ENCODE measurements around the gene MORN1. TPM values are rescaled to one million over a fixed set of nuclear protein-coding genes. Genes with fewer than 3 reads are reported as not detected.

Gene MORN1
- total and polyA plus RNA-seq, 9 of the 15 experiments (the other 6 are each of a cell fraction or from before 2014, with no cell fraction given), result 0.24 to 9.3 (median 4.2) TPM

DNA sequence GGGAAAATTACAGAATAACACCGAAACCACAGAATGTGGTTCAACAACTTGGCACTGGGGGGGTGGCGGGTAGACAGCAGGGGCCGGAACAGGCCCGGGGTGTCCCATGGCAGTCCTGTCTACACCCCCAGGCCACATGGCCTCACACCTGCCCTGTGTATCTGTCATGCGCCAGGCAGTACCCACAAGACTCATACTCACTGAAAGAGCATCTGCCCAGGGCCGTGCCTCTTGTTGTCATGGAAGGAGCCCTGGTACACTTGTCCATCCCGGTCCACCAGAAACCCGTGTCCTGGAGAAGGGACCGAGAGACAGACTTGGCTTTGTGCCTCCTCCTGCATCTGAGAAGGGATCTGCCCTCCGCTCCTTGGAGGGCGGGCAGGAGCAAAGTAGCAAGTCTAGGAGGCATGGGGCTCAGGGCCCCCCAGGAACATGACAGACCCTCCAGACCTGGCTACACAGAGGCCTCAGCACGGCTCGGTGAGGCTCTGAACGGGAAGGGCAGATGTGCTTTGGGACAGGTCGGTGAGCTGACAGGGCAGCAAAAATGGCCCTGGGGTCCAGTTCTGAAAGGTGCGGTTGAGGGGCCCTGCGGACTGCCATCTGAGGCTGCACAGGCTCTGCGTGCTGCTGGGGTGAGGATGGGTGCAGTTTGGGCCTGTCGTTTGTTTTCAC is 5.6 kb downstream of the MORN1 start:
- Histone ChIP-seq H3K27me3 (ENCODE audit: control insufficient read depth in 2 of 2, insufficient read depth in 2 of 2, low read length in 2 of 2) (peaks cover 0 to 11% of the 10 kb centered on the region in 2 experiments; a peak in 2 of 5 replicates), H3K79me2 (ENCODE audit: control insufficient read depth, insufficient read depth, low read length) (peaks cover 10% of the 10 kb centered on the region; the same call in 2 of the 3 replicates), H3K4me3 (no peak overlapping the region), H4K20me1 (replicated peaks; ENCODE audit: control insufficient read depth, insufficient read depth, low read length) (peaks cover 15% of the 10 kb centered on the region), H3K4me2 (ENCODE audit: insufficient read depth, low read length) (no peak overlapping the region), H3K9me1 (ENCODE audit: control insufficient read depth, insufficient read depth, low read length) (peaks cover 4% of the 10 kb centered on the region), H3K9ac (ENCODE audit: insufficient read depth in 1 of 2, low read depth in 2 of 2, low read length in 2 of 2) (peak overlapping the region in 1 of 2 experiments; percentile 69; a peak in 1 of 4 replicates), H3K4me1 (replicated peaks in 1 of 2; ENCODE audit: control insufficient read depth in 2 of 2, insufficient read depth in 2 of 2, low read length in 2 of 2) (peaks cover 9 to 48% of the 10 kb centered on the region in 2 experiments), H3K9me3 (replicated peaks; ENCODE audit: control insufficient read depth, insufficient read depth, low read depth, low read length) (no peaks in the 10 kb centered on the region), H3K27ac (ENCODE audit: extremely low read depth, low read depth, low read length) (no peak overlapping the region), H3K36me3 (ENCODE audit: control insufficient read depth, insufficient read depth, low read length) (peaks cover 7% of the 10 kb centered on the region; the same call in 1 of the 3 replicates), H2AFZ (ENCODE audit: low read depth, low read length) (no peak overlapping the region)
- FAIRE-seq (no peak), ATAC-seq (no peak), DNase-seq (ENCODE audit: extremely low read depth in 1 of 4, low spot score in 3 of 4) (no peak)
- in situ Hi-C loops (cut with MboI), result no loop called here
- 65% methylated on average over 19 of the region's 19 CpGs for WGBS (ENCODE audit: insufficient coverage, low coverage, missing lambda C conversion rate)
- POLR2A ChIA-PET, result interaction anchor here (0.6 to 1.2 kb wide), 2 partner anchors 210 to 252 kb away, joined by 3 read pairs; no protein-coding TSS in a partner anchor
- no TSS peak for BruUV-seq (replicated peaks)
- CTCF ChIA-PET (ENCODE audit: low intra/inter-chr PET ratio), result no interaction called here
- intact Hi-C loops (cut with micrococcal nuclease), result no loop called here
- TF ChIP-seq RBM34 (IDR thresholded peaks at IDR 0.05; ENCODE audit: borderline replicate concordance, insufficient read depth, low read length), result no peak
- no peak for TF ChIP-seq ZBTB17 (CRISPR knock-in tag; IDR thresholded peaks at IDR 0.05)
- TF ChIP-seq, protein P1, sequence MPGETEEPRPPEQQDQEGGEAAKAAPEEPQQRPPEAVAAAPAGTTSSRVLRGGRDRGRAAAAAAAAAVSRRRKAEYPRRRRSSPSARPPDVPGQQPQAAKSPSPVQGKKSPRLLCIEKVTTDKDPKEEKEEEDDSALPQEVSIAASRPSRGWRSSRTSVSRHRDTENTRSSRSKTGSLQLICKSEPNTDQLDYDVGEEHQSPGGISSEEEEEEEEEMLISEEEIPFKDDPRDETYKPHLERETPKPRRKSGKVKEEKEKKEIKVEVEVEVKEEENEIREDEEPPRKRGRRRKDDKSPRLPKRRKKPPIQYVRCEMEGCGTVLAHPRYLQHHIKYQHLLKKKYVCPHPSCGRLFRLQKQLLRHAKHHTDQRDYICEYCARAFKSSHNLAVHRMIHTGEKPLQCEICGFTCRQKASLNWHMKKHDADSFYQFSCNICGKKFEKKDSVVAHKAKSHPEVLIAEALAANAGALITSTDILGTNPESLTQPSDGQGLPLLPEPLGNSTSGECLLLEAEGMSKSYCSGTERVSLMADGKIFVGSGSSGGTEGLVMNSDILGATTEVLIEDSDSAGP (CRISPR knock-in tag; IDR thresholded peaks at IDR 0.05), result no peak
- TF ChIP-seq KLF1 (tag; IDR thresholded peaks at IDR 0.05), result no peak
- TF ChIP-seq, protein P2, sequence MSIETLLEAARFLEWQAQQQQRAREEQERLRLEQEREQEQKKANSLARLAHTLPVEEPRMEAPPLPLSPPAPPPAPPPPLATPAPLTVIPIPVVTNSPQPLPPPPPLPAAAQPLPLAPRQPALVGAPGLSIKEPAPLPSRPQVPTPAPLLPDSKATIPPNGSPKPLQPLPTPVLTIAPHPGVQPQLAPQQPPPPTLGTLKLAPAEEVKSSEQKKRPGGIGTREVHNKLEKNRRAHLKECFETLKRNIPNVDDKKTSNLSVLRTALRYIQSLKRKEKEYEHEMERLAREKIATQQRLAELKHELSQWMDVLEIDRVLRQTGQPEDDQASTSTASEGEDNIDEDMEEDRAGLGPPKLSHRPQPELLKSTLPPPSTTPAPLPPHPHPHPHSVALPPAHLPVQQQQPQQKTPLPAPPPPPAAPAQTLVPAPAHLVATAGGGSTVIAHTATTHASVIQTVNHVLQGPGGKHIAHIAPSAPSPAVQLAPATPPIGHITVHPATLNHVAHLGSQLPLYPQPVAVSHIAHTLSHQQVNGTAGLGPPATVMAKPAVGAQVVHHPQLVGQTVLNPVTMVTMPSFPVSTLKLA (conservative IDR thresholded peaks at IDR 0.05), result no peak
- TF ChIP-seq BRCA1 (IDR thresholded peaks at IDR 0.05), result no peak
- no peak for TF ChIP-seq BRCA1 (CRISPR knock-in tag; IDR thresholded peaks at IDR 0.05)
- TF ChIP-seq POLR2H (tag; IDR thresholded peaks at IDR 0.05; ENCODE audit: low read depth), result no peak
- TF ChIP-seq, protein P3, sequence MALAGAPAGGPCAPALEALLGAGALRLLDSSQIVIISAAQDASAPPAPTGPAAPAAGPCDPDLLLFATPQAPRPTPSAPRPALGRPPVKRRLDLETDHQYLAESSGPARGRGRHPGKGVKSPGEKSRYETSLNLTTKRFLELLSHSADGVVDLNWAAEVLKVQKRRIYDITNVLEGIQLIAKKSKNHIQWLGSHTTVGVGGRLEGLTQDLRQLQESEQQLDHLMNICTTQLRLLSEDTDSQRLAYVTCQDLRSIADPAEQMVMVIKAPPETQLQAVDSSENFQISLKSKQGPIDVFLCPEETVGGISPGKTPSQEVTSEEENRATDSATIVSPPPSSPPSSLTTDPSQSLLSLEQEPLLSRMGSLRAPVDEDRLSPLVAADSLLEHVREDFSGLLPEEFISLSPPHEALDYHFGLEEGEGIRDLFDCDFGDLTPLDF (CRISPR knock-in tag; IDR thresholded peaks at IDR 0.05), result no peak
- TF ChIP-seq ZNF217 (CRISPR knock-in tag; IDR thresholded peaks at IDR 0.05), result no peak
- TF ChIP-seq, protein P4, sequence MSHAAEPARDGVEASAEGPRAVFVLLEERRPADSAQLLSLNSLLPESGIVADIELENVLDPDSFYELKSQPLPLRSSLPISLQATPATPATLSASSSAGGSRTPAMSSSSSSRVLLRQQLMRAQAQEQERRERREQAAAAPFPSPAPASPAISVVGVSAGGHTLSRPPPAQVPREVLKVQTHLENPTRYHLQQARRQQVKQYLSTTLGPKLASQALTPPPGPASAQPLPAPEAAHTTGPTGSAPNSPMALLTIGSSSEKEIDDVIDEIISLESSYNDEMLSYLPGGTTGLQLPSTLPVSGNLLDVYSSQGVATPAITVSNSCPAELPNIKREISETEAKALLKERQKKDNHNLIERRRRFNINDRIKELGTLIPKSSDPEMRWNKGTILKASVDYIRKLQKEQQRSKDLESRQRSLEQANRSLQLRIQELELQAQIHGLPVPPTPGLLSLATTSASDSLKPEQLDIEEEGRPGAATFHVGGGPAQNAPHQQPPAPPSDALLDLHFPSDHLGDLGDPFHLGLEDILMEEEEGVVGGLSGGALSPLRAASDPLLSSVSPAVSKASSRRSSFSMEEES (CRISPR knock-in tag; IDR thresholded peaks at IDR 0.05), result no peak
- TF ChIP-seq, protein P5, sequence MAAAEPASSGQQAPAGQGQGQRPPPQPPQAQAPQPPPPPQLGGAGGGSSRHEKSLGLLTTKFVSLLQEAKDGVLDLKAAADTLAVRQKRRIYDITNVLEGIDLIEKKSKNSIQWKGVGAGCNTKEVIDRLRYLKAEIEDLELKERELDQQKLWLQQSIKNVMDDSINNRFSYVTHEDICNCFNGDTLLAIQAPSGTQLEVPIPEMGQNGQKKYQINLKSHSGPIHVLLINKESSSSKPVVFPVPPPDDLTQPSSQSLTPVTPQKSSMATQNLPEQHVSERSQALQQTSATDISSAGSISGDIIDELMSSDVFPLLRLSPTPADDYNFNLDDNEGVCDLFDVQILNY (CRISPR knock-in tag; IDR thresholded peaks at IDR 0.05), result no peak
- TF ChIP-seq ATF1 (CRISPR knock-in tag; IDR thresholded peaks at IDR 0.05), result no peak
- TF ChIP-seq ATF1 (tag; IDR thresholded peaks at IDR 0.05), result no peak

Data from K562 (cell line).